Left cardiac atrium (tissue), 4 donors: ENCODE data around the gene UBTF. TPM values are rescaled to one million over a fixed set of nuclear protein-coding genes. Genes with fewer than 3 reads are reported as not detected.

Experiments used
- ATAC-seq, 2 donors: fragments of 200-7000 bp; cut with Tn5 transposase; one replicate each; pipeline ENCODE4 v1.9.1; 2020; ENCODE audit warnings: mild to moderate bottlenecking in 2 of 2, moderate library complexity in 2 of 2
- DNase-seq: peaks from one replicate; pipeline ENCODE4 v3.0.0-alpha.2; 2020
- intact Hi-C, 2 donors: fragments of 100-400 bp; cut with DNase I; formaldehyde crosslinking; loops; one replicate each; pipeline versions ENCODE4 v1.14.1 to v1.15.1; 2022 to 2023
- total RNA-seq, 2 donors: library from RNA; stranded (reverse); fragmentation: NEBNext Ultra II Directional; extraction: Animal tissue kit (Norgen Biotek cat#: 25700); gene quantifications; one replicate each; pipeline ENCODE4 v1.2.1, GENCODE V29; 2021
- donor health status: DM: no; HTN: yes; CAD: no.
- donor health status: DM: no; HTN: yes; CAD: no; lungs with severe emphysema.
- donor health status: DM: yes; HTN: yes; CAD: no.
- donor health status: Dilated cardiomyopathy.

The UBTF gene
- total RNA-seq, 2 donors from 2014 or later, result 35.5 to 48.2 TPM

DNA sequence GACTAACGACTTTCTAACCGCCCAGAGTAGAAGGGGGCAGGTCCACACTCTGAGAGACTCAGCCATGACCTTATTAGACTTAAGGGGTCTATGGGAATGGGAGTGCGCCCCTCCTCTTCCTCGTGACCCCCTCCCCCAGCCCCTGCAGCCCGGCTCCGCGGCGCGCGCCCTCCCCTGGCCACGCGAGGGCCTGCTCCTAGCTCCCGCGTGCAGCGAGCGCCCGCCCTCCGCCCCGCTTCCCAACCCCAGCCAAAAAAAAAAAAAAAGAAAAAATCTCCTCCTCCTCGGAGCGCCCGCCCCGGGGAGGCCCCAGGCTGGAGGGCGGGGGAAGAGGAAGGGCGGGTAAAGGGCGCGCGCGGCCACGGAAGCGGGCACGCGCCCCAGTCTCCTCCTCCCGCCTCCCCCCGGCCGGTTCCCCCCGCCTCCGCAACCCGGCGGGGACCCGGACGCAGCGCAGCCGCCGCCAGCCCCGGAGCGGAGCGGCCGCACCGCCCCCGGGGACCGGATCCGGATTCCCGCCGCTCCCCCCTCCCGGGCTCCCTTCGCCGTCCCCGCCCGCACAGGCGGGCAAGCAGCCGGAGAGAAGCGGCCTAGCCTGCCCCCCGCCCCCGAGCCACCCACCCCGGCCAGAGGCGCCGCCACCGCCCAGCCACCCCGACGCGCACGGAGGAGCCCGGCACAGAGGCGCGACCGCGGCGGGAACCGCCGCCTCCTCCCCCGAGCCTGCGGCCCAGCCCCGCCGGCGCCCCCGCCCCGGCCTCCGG lies 949 bp downstream of the UBTF start:
- peak; percentile 67 to 71 for ATAC-seq
- peak; percentile 89 for DNase-seq
- intact Hi-C loops, result loop anchor here (2.0 to 5.0 kb wide), 2 partner anchors 109 to 112 kb away; no protein-coding TSS in a partner anchor

DNA sequence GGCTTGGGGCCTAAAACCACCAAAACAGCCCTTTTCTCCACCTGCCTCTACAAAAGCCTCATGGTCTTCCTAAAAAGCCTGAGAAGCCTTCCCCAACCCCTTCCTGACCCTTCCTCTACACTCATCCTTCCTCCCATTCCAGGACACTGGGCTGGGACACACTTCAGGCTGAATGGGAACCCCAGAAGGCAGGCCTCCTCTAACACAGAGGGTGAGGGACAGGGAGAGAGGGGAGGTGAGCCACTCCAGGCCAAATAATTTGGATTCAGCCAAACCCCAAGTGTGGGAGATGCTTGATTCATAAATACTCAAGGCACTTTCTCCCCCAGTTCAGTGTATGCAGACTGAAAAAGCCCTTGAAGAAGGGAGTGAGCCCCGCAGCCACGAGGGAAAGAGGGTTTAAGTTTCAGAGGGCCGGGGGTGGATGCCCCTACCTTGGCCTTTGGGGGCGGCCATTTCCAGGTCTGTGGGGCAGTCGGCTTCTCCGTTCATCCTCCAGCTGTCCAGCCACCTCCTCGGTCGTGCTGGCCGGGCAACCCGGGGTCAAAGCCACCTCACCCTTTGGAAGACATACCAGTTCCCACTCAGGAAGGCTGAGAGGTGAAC lies 1.6 kb downstream of the UBTF start:
- intact Hi-C loops, result loop anchor here (2.0 to 5.0 kb wide), 2 partner anchors 109 to 113 kb away; no protein-coding TSS in a partner anchor
- DNase-seq, result no peak

DNA sequence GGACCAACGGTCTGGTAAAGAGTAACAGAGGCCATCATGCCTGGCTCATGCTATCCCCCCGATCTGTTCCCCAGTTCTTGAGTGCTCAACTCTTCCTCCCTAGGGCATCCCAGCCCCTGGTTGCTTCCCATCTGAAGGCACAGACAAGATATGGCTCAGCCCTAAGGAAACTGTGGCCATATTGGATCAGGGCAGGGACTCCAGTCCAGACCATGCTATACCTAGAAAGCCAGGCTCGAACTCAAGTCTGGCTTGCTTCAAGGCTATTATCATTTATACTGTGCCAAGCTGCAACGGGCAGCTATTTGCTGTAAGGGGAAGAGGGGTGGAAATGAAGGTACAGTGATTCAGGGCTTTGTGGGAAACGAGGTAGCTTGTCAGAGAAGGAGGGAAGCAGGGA lies 2.8 kb downstream of the UBTF start:
- intact Hi-C loops, result loop anchor here in 1 of 2 donors (5.0 kb wide), 1 partner anchor 111 kb away; no protein-coding TSS in a partner anchor
- ATAC-seq (no peak), DNase-seq (no peak)

More for the DNA sequence above, 1.6 kb downstream of the UBTF start:
- ATAC-seq, result no peak

DNA sequence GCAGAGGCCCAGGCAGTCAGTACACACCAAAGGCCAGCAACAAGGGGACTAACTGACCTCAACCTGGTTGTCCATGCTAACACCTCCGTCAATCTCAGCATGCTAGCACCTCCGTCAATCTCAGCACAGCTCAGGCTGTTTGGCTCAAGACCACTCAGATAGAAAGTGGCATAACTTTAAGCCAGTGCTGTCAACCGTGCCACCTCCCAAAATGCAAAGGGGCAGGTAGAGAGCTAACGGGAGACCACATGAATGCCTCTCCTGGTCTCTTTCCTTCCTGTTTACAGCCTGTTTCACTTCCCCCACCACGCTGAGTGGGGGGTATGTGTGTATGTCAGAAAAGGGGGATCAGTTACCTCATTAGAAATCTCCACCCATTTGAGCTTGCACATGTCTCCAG lies 3.3 kb downstream of the UBTF start:
- DNase-seq, result no peak
- intact Hi-C loops, result loop anchor here in 1 of 2 donors (5.0 kb wide), 1 partner anchor 111 kb away; no protein-coding TSS in a partner anchor
- ATAC-seq, result no peak

DNA sequence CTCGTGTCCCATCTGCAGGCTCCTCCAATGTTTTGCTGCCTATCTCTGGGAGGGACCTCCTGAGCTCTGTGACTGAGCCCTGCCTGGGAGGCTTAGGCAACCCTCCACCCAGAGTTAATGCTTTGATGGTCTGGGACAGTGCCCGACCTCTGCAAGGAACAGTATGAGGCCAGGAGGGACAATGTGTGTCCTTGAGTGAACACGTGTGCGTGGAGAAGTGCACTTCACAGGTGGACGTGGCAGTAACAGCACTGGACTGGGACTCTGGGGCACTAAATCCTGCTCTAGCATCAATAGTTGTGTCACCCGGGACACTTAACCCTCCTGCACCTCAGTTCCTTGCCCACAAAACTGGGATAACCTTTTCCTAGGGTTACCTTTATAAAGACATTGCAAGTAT lies 4.6 kb downstream of the UBTF start:
- DNase-seq, result no peak
- no peak for ATAC-seq
- intact Hi-C loops, result loop anchor here (5.0 kb wide), 2 partner anchors 112 to 307 kb away; no protein-coding TSS in a partner anchor

DNA sequence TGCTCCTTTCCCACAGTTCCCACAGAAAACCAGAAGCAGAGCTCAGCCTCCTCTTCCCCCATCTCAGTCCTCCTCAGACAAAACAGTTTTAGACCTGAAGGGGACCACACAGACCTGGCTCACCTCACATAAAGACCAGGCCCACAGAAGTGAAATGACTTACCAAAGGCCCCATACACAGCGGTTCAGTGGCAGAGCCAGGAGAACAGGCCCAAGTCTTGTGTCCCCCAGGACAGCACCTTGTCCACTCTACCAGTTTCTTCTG lies 5.3 kb downstream of the UBTF start:
- intact Hi-C loops, result loop anchor here in 1 of 2 donors (5.0 kb wide), 1 partner anchor 308 kb away; no protein-coding TSS in a partner anchor
- no peak for DNase-seq
- ATAC-seq, result no peak

DNA sequence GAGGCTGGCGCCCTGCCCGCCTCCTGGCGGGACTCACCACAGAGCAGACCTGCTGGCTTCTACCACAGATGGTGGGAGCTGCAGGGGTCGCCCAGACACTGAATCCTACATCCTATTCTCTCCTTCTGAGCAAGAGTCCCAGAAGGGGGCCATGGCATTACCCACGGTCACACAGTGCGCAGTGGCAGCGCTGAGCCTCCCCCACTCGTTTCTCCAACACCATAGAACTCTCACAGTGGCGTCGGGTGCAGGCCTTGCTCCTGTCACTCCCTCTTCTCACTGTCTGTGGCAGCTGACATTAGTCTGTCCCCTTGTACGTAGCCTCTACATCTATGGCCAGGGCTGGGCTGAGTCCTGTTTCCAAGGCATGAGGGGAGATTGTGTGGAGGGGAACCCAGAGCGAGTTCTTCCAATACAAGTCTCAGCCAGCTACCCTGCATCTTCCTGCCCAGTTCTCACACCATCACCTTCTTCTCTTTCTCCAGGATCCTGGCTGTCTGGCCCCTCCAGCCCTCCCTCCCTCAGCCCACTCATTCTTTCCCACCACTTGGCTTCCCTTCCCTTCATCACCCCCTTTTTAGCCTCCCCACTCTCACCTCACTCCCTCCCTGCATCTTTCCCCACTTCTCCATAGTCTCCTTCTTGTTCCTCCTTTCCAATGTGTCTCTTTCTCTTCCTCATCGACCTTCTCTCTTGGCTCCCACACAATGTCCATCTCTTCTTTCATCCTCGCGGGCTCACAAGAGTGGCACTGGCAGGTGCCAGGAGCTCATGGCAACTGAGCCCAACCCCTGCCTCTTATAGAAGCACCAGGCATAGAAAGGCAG lies 5.9 kb downstream of the UBTF start:
- ATAC-seq (no peak), DNase-seq (no peak)
- intact Hi-C loops, result loop anchor here in 1 of 2 donors (5.0 kb wide), 1 partner anchor 309 kb away; no protein-coding TSS in a partner anchor

DNA sequence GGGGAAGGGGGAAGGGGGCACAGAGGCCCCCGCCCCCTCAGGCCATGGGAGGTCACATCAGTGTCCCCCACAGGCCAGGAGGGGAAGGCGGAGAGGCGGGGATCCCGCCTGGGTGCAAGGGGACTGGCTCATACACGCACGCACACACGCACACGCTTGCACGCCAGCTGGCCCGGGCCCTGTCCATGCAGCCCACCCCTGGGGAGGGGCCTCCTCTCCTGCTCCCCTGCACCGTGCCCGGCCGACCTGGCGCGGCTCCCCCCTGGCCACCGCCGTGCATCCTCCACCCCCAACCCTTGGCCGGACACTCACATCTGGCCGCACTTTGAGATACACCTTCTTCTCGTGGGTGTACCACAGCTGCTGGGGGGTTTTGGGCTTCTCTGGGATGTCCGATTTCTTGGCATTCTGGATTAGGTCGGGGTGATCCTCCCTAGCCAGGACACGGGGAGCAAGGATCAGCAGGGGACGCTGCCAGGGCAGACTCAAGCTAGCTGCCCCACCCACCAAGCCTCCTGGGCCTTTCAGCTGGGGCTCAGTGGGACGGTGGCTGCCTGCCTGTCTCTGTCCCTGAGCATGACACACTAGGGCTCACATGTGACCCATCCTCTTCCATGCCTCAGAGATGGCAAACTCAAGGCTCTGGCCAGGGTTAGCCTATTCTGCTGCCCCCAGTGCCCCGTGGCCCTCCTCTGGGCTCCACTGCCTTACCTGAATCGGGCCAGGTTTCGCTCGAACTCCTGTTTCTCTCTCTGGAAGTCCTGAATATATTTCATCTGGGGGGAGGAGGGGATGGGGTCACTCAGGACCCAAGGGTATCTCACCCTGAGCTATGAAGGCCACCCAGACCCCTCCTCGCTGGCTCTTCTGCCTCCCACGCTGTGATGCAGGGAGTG lies 6.7 kb downstream of the UBTF start:
- ATAC-seq (no peak), DNase-seq (no peak)
- intact Hi-C loops, result loop anchor here in 1 of 2 donors (5.0 kb wide), 1 partner anchor 310 kb away; no protein-coding TSS in a partner anchor

DNA sequence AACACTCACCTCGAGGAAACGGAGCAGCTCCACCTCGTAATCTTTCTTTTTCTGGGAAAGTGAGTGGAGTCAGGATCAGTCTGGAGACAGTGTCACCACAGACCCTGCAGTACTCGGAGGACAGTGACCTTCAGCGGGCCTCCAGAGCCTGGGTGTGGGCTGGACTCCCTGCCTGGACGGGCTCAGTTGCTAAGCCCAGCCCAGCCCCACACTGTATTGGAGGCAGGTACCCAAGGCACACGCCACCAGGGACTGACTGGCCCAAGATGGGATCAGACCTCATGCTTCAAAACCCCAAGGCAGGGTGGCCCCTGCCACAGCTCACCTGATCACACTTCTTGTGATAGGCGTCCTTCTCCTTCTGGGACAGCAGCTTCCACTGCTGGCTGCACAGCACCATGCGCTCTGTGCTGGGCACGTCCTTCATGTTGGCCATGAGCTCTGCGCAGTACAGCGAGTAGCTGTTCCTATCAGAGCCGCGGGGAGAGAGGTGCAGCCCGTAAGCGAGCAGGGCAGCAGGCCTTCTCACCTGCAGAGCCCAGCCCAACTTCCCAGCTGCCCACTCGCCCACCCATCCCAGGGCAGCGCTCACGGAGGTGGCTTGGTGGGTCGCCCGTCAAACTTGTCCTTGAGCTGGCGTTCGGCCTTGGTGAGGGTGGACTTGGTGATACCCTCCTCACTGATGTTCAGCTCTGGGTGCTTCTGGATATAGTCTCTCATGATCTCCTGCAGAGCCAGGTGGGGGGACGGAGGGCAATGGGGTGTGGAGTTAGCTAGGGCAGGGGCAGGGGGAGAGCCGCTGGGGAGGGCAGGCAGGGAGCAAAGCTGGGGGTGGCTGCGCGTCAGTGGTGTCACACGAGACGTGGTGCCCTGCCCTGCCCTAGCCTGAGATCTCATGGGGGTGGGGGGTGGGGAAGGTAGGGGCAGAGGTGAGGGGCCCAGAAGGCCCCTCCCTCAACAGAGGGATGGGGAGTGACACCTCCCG lies 7.9 kb downstream of the UBTF start:
- intact Hi-C loops, result loop anchor here in 1 of 2 donors (5.0 kb wide), 1 partner anchor 311 kb away; no protein-coding TSS in a partner anchor
- DNase-seq (no peak), ATAC-seq (no peak)

DNA sequence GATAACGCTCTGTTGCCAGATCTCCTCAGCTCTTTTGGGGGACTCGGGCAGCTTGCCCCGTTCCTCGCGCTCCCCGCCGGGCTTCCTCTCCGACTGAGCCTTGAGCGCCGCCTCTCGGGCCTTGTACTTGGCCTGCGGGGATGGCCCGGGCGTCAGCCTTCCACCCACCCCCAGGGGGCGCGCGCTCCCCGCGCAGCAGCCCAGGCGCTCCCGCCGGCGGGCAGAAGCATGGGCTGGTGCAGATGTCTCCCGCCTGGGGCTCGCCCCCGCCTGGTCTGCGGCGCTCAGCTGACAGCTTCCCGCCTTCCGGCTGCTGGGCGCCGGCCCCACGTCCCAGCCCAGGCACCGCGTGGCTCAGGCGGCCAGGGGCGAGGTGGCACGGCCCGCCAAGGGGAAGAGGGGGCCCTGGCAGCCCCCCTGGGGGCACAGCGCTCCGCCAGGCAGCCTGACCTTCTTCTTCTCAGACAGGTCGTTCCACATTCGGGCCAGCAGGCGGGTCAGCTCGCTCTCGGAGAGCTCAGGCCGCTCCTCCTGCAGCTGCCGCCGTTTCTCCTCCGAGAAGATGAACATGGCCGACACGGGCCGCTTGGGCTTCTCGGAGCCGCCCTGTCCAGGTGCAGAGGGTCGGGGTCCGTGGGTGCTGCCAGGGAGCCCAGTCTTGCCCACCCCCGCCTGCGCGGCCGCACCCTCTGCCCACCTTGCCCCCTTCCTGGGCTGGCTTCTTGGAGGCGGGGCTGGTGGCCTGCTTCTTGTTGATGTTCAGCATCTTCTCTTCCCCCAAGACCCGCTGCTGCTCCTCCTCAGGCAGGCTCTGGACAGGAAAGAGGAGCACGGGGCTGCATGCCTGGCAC lies 8.9 kb downstream of the UBTF start:
- peak; percentile 90 for DNase-seq

DNA sequence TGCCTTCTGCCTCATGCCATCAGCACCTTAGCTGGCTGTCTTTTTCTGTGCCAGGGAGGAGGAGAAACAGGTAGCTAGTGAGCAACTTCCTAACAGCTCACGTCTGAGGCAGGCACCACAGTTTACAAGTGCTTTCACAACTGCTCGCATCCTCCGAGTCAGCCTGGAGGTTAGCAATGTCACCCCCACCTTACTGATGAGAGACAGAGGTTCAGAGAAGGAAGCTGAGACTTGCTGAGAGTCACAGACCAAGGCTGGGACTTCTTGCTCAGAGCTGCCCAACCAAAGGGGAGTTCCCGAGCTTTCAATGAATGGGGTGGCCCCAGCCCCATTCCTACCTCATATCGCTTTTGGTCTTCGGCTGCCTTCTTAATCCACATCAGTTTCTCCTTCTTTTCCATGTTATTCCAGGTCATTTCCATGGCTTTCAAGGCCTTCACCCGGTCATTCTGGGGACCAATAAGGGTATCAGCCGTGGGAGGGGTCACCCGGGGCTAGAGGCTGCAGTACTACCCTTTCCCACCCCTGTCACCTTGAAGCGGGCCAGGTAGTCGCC lies 9.6 kb downstream of the UBTF start:
- intact Hi-C loops, result loop anchor here in 1 of 2 donors (5.0 kb wide), 1 partner anchor 312 kb away; no protein-coding TSS in a partner anchor
- DNase-seq (no peak), ATAC-seq (no peak)

More for the DNA sequence above, 8.9 kb downstream of the UBTF start:
- intact Hi-C loops, result loop anchor here in 1 of 2 donors (5.0 kb wide), 1 partner anchor 312 kb away; no protein-coding TSS in a partner anchor
- ATAC-seq, result peak; percentile 92 to 94

DNA sequence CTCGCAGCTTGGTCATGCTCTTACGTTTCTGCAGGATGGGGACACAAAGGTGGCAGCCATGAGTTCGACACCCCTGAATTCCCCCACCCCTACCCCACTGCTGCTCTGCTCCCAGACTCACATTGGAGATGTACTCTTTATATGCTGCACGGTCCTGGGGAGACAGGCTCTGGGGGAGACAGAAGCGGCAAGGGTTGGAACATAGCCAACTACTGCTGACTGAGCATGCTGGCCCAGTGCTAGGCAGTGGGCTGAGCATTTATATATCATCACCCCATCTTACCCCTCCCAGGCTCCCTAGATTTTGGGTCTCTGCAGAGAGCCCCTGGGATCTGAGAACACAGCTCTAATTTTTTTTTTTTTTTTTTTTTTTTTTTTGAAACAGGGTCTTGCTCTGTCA lies 11.7 kb downstream of the UBTF start:
- intact Hi-C loops, result no loop called here
- DNase-seq (no peak), ATAC-seq (no peak)

DNA sequence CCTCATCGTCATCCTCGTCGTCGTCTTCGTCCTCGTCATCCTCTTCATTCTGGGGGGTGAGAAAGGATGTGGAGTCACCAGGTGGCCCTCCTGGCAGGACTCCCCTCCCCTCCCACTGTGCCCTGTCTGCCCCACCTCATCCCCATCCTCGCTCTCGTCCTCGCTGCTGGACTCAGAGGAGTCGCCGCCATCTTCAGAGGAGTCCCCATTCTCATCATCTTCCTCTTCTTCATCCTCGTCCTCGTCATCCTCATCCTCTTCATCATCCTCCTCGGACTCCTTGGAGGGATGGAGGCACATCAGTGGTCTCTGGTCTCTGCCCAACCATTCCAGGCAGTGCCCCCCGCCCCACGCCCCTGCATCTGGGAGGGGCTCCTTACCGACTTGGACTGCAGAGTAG lies 12.2 kb downstream of the UBTF start:
- intact Hi-C loops, result no loop called here
- ATAC-seq (no peak), DNase-seq (no peak)

DNA sequence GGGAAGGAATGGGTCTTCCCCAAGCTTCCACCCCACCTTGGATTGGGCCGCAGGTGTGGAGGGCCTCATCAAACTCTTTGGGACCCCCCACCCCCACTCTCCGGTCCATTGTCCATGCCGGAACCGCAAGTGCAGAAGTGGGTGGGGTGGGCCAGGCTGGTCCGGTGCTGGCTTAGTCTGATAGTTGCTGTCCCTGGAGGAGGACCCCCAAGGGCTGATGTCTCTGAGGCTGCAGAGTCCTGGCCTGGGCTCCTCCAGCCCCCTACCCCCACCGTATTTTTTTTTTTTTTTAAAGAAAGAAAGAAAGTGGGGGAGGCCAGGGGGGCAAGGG lies 12.7 kb downstream of the UBTF start:
- no peak for DNase-seq
- intact Hi-C loops, result no loop called here
- ATAC-seq, result no peak

DNA sequence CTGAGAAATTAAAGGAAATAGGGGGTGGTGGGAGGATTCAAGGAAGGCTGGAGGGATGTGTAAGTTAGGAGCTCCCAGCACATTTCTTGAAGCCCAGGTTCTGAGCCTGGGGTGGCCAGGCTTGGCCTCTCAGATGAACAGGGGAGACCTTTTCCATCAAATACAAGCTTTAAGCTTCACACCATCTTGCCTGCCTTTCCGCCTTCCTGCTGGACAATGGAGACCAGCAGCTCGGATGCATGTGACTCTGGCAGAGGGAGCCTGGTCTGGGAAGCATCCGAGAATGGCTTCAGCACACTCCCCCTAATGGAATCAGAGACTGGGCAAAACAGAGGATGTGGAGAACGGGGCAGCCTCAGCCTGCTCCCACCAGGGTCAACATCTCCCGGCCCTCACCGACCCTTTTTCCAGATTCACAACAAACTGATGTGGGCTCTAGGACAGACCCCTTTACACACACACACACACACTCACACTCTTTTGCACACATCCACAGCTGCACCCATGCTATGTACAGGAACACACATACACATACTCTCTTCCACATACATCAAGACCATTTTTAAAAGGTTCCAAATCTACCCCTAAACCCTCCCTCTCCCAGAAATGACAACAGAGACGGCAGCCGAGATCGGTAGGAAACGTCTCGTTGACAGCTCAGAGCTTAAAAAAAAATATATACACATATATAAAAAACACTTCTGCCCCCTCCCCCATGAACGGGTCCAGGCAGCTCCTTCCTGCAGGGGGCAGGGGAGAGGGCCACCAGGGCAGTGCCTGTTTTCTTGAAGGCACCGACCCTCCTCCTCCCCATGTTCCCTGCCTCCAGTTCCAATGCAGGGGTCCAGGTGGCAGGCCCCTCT lies 13.3 kb downstream of the UBTF start:
- intact Hi-C loops, result no loop called here
- DNase-seq, result no peak
- ATAC-seq, result no peak
